ENCODE data around the gene CTNNB1. TPM values are rescaled to one million over a fixed set of nuclear protein-coding genes. Genes with fewer than 3 reads are reported as not detected.

CTNNB1 gene
- polyA plus RNA-seq, 1 donor (not counting 4 experiments of a cell fraction or from before 2014, with no cell fraction given) = 644 TPM

GRCh38 chr3:41219424-41219823, 20.1 kb downstream of the CTNNB1 start:
- Histone ChIP-seq H3K79me2 (ENCODE audit: control insufficient read depth, insufficient read depth, low read length) (peaks cover 99% of the 10 kb centered on the region), H3K4me3 (ENCODE audit: control insufficient read depth in 2 of 3, extremely low read depth in 1 of 3, insufficient read depth in 2 of 3, low read depth in 1 of 3, low read length in 3 of 3) (no peak overlapping the region), H3K27me3 (ENCODE audit: control insufficient read depth, extremely low read depth, insufficient read depth, low read length) (no peaks in the 10 kb centered on the region), H3K4me1 (ENCODE audit: control insufficient read depth, extremely low read depth, insufficient read depth, low read length) (peaks cover 6% of the 10 kb centered on the region), H3K36me3 (ENCODE audit: control insufficient read depth in 2 of 2, extremely low read depth in 1 of 2, insufficient read depth in 2 of 2, low read length in 2 of 2) (peaks cover 0 to 5% of the 10 kb centered on the region in 2 experiments), H3K4me2 (ENCODE audit: control insufficient read depth, extremely low read depth, insufficient read depth, low read depth, low read length) (no peak overlapping the region), H3K9me1 (ENCODE audit: control insufficient read depth, extremely low read depth, insufficient read depth, low read length) (no peaks in the 10 kb centered on the region), H3K9me3 (ENCODE audit: control insufficient read depth, low read depth, low read length) (no peaks in the 10 kb centered on the region), H3K27ac (ENCODE audit: control insufficient read depth, insufficient read depth, low read length) (no peak overlapping the region), H4K20me1 (ENCODE audit: control insufficient read depth, extremely low read depth, insufficient read depth, low read length) (peaks cover 50% of the 10 kb centered on the region), H2AFZ (ENCODE audit: control insufficient read depth, low read length) (no peak overlapping the region), H3K9ac (ENCODE audit: control insufficient read depth, extremely low read depth, insufficient read depth, low read length) (no peak overlapping the region)
- FAIRE-seq (no peak), DNase-seq (ENCODE audit: low read depth, low spot score) (no peak)
- TF ChIP-seq EZH2 (IDR thresholded peaks at IDR 0.05; ENCODE audit: low read length) (no peak), CTCF (optimal IDR thresholded peaks at IDR 0.05 in 1 of 3, IDR thresholded peaks at IDR 0.05 in 1 of 3, conservative IDR thresholded peaks at IDR 0.05 in 1 of 3; ENCODE audit: extremely low read depth in 1 of 3, insufficient read depth in 2 of 3, low read length in 3 of 3) (no peak)
- dilution Hi-C loops (cut with MboI; ENCODE audit: extremely low pct_ligation_motif_present, low sequenced_read_pairs) = no loop called here

GRCh38 chr3:41220906-41221677, 21.8 kb downstream of the CTNNB1 start:
- TF ChIP-seq EZH2 (IDR thresholded peaks at IDR 0.05; ENCODE audit: low read length) (no peak), CTCF (optimal IDR thresholded peaks at IDR 0.05 in 1 of 3, IDR thresholded peaks at IDR 0.05 in 1 of 3, conservative IDR thresholded peaks at IDR 0.05 in 1 of 3; ENCODE audit: extremely low read depth in 1 of 3, insufficient read depth in 2 of 3, low read length in 3 of 3) (no peak)
- Histone ChIP-seq H3K27ac (ENCODE audit: control insufficient read depth, insufficient read depth, low read length) (no peak overlapping the region), H3K9ac (ENCODE audit: control insufficient read depth, extremely low read depth, insufficient read depth, low read length) (no peak overlapping the region), H2AFZ (ENCODE audit: control insufficient read depth, low read length) (no peak overlapping the region), H3K9me1 (ENCODE audit: control insufficient read depth, extremely low read depth, insufficient read depth, low read length) (no peaks in the 10 kb centered on the region), H3K36me3 (ENCODE audit: control insufficient read depth in 2 of 2, extremely low read depth in 1 of 2, insufficient read depth in 2 of 2, low read length in 2 of 2) (peaks cover 14 to 20% of the 10 kb centered on the region in 2 experiments), H4K20me1 (ENCODE audit: control insufficient read depth, extremely low read depth, insufficient read depth, low read length) (peaks cover 51% of the 10 kb centered on the region), H3K9me3 (ENCODE audit: control insufficient read depth, low read depth, low read length) (no peaks in the 10 kb centered on the region), H3K27me3 (ENCODE audit: control insufficient read depth, extremely low read depth, insufficient read depth, low read length) (no peaks in the 10 kb centered on the region), H3K4me3 (ENCODE audit: control insufficient read depth in 2 of 3, extremely low read depth in 1 of 3, insufficient read depth in 2 of 3, low read depth in 1 of 3, low read length in 3 of 3) (no peak overlapping the region), H3K4me1 (ENCODE audit: control insufficient read depth, extremely low read depth, insufficient read depth, low read length) (peaks cover 6% of the 10 kb centered on the region), H3K4me2 (ENCODE audit: control insufficient read depth, extremely low read depth, insufficient read depth, low read depth, low read length) (no peak overlapping the region), H3K79me2 (ENCODE audit: control insufficient read depth, insufficient read depth, low read length) (peaks cover 99% of the 10 kb centered on the region)
- FAIRE-seq (no peak), DNase-seq (ENCODE audit: low read depth, low spot score) (no peak)
- dilution Hi-C loops (cut with MboI; ENCODE audit: extremely low pct_ligation_motif_present, low sequenced_read_pairs) = no loop called here

Data from keratinocyte (primary cell).